G401.6 (cell line): ENCODE results near the gene ZBTB5.
"Not testable (repeated sequence)": the region's sequence is repeated elsewhere in the genome, so short reads cannot be mapped to it uniquely, and the experiment has no call there.

ENCODE experiments used
- FAIRE-seq: peaks from 2 replicates; lab custom pipeline; 2012; peaks lifted over from hg19 to GRCh38; lab: Jason Lieb, UNC

ZBTB5 gene, protein sequence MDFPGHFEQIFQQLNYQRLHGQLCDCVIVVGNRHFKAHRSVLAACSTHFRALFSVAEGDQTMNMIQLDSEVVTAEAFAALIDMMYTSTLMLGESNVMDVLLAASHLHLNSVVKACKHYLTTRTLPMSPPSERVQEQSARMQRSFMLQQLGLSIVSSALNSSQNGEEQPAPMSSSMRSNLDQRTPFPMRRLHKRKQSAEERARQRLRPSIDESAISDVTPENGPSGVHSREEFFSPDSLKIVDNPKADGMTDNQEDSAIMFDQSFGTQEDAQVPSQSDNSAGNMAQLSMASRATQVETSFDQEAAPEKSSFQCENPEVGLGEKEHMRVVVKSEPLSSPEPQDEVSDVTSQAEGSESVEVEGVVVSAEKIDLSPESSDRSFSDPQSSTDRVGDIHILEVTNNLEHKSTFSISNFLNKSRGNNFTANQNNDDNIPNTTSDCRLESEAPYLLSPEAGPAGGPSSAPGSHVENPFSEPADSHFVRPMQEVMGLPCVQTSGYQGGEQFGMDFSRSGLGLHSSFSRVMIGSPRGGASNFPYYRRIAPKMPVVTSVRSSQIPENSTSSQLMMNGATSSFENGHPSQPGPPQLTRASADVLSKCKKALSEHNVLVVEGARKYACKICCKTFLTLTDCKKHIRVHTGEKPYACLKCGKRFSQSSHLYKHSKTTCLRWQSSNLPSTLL

DNA sequence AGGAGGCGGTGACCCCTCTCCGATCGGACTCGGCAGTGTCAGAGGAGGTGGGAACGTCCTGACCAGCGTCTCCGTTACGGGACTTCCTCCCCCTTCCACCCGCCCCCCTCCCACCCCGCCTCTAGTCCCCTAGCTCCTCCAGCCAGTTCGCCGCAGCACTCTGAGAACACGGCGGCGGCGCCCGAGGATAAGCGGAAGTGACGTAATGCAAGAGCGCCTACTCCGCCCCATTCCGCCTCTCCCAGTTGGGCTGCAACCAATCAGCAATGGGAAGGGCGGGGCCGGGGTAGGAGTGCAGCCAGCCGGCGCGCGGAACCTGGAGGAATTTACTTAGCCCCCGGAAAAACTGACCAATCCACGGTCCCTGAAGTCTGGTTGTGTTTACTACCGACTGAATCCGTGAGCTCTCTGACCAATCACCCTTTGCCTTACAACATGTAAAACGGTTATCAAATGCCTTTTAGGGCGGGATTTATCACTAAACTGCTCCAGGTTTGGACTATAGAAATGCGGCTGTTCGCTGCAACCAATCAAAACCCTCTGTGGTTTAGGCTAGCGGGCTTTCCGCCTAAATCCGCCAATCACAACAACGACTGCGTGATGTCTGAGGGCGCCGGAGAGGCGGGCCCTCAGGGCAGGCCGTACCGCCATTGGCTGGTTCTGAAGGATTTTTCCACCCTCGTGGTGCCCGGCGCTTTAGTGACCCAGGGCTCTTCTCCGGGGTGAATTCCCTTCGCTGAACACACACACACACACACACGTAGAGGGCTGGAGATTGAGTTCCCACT is at the start of gene ZBTB5:
Gene ZBTB5, minus strand, starts transcription at position 202 of the 788 bp plus-strand sequence. CDS start 22,899 bp downstream, outside the sequence.
- peak; percentile 99 for FAIRE-seq

DNA sequence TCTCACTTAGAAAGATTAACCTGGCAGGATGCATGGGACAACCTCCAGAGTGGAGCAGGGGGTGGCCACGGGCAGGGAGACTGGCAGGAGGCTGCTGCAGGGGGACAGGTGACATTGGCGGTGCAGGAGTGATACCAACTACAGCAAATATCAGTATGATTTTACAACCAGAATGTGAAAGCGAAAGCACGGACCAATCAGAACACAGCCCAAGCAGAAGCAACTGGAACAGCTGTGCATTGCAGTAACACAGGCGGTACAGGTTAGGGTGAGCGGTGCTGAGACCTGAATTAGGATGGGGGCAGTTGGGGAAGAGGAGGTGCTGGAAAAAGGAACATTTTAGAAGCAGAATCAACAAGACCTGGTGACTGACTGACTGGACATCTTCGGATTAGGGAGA is 49.7 kb upstream of the ZBTB5 start:
- no peak for FAIRE-seq

DNA sequence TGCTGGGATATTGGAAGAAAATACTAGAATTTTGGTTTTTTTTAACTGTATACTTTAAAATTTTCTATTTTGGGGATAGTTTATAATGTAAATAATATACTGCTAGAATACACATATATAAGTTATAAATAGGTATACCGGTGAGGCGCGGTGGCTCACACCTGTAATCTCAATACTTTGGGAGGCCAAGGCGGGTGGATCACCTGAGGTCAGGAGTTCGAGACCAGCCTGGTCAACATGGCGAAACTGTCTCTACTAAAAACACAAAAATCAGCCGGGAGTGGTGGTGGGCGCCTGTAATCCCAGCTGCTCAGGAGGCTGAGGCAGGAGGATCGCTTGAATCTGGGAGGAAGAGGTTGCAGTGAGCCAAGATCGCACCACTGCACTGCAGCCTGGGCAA is 49.2 kb upstream of the ZBTB5 start:
- not testable (repeated sequence) for FAIRE-seq

DNA sequence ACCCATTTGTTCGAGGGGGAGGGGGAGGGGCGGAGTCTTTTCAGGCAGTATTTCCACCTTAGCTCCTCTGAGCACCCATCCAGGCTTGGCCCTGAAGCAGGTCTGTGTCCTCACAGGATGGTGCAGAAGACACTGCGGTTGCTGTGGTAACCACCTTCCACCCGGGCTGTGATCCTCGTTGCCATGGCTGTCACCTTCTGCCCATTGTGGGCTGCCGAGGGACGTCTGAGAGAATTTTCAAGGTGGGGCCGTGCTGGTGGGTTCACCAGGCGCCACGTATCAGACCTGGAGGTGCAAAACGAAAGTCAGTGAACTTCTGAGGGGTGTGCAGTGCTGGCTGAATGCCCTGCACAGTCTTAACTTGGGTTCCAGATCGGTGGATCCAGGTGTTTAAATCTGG is 47.2 kb upstream of the ZBTB5 start:
- no peak for FAIRE-seq

DNA sequence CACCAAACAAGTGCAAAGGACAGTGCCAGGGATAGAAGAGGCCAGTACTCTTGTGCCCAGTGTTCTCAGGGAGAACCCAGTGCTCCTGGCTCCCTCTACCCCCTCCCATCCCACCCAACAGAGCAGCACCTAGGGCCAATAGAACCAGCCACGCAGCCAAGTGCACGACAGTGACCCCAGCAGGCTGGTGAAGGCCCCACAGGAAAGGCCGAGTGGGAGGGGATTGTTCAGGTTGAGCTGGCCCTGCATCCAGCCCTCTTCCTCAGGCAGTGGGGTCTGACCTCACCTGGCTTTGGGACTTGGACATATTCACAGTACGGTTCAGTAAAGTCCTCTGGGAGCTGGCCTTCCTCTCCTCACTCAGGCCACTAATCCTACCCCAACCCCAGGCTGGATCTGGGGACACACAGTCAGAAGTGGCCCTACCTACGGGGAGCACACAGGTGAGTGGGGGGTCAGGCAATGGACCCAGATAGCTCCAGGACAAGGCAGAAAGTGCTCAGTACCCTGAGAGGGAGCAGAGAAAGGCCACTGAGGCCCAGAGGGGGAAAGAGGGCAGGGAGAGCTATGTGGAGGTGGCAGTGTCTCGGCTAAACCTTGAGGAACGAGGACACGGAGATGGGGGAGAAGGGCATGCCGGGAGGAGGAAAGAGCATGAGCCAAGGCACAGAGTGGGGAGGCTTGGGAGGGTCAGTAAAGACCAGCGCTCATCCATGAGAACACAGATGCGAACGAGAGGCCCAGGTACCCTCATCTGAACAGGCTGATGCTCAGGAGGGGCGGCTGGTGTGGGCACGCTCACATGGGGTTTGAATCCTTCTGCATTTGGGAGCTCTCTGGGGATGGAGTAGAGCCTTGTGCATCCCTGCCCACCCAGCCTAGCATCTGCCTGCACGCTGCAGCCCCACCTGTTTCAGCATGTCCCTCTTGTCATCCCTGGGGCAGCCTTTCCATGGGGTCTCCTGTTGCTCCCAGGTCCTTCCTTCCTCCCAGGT is 46.1 kb upstream of the ZBTB5 start:
- no peak for FAIRE-seq

DNA sequence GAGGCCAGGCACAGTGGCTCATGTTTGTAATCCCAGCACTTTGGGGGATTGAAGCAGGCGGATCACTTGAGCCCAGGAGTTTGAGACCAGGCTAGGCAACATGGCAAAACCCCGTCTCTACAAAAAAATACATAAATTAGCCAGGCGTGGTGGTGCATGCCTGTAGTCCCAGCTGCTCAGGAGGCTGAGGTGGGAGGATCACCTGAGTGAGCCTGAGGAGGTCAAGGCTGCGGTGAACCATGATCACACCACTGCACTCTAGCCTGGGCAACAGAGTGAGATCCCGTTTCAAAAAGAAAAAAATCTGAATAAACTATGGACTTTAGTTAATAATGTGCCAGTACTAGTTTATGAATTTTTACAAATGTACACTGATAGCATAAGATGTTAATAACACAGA is 44.8 kb upstream of the ZBTB5 start:
- not testable (repeated sequence) for FAIRE-seq

DNA sequence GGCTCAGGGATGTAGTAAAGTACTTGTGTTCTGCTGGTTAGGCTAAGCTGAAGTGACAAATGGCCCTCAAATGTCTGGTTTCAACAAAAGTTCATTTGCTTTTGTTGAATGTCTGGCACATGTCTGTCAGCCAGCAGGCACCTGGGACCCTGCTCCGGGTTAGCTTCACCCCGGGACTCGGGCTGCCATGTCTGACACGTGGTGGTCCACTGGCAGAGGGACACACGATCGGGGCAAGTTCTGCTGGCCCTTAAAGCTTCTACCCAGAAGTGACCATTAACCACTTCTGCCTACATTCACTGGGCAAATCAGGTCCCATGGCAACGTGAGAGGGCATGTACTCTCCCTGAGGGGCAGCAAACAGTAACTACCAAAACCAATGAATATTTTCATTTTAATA is 44.3 kb upstream of the ZBTB5 start:
- FAIRE-seq, result no peak

DNA sequence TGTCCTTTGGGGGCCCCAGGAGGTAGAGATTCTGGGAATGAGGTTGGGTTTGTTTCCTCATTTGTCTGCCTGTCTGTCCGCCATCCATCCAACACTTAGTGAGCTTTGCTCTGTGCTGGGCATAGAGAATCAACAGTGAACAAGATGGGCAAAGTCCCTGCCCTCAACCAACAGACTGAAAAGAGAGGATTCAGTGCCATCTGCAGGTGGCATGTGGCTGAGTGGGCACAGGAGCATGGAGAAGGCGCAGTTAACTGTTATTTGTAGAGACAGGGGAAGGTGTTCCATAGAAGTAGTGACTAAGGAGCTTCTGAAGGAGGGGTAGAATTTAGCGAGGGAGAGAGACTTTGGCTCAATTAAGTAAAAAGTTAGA is 43.6 kb upstream of the ZBTB5 start:
- no peak for FAIRE-seq

DNA sequence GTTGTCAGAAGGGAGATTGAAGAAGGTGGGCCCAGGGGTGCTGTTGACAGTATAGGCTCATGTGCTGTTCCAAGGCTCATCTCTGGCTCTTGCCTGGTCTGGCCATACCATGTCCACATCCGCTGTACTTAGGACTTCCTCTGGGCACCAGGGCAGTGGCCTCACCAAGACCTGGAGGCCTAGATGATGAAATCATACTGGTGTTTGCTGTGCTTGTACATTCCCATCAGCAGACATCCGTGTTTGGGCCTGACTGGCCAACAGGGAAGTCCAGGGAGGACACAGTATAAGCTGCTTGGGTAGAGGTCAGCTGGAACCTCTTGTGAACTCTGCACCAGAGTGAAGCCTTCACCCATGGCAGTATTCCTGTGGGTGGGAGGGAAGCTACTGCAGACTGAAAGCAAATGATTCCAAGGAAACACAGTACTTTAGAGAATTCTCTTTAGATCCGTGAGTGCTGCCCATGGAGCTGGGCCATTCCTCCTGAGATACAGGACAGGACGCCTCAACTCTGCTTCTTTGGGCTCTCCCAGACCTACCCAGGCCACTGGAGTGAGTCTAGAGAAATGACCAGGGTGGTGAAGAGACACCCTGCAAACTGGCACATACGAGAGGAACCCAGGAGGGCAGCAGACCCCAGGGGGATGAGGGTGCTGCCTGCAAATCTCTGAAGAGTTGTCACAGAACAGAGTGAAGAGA is 43.0 kb upstream of the ZBTB5 start:
- no peak for FAIRE-seq

DNA sequence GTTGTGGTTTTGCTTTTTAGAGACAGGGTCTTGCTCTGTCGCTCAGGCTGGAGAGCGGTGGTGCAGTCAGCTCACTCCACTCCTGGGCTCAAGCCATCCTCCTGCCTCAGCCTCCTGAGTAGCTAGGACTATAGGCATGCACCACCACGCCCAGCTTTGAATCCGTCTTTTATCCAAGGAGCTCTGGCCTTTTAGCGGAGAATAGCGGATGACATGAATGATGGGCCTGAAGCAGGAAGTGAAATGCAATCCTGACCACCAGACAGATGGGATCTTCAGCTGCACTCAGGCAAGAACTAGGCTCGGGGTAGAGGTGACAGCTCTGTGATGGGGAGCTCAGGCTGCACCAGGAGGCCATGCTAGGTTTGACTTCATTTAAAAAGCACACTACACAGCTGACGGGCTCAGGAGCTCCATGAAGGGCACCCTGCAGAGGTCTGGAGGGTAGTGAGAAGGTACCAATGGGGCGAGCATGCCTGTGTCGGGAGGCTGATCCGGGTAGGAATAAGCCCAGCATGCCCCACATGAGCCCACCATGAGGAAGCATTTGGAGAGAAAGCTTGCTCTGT is 42.4 kb upstream of the ZBTB5 start:
- FAIRE-seq, result no peak

DNA sequence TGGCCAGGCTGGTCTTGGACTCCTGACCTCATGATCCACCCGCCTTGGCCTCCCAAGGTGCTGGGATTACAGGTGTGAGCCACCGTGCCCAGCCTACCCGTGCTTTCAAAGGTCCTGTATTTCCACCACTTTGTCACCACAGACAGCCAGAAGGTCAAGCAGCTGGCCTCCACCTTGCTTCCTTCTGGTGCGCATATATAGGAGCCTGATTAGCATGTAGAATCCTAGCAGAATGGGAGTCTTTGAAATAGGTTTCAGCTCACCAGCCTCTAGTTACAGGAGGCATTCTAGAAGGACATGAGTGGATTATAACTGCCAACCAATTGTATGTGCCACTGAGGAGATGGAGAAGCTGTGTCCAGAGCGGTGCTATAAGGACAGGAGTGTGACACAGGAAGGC is 39.4 kb upstream of the ZBTB5 start:
- FAIRE-seq, result no peak

DNA sequence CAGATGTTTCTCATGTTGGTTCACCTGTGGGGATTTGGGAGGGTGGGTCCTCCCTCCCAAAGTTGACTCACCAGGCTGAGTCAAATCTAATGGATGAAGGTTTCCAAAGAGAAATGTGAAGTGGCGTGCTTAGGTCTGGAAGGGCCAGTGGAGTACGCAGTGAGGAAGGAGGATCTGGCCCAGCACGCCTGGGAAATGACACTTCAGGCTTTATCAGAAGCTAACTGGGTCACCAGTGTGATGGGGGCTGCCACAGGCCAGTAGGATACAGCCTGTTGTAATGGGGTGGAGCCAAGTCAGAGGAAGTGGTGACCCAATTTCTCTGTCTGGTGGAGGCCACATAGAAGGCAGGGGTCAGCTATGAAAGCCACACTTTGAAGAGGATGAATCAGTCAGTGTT is 38.5 kb upstream of the ZBTB5 start:
- no peak for FAIRE-seq

DNA sequence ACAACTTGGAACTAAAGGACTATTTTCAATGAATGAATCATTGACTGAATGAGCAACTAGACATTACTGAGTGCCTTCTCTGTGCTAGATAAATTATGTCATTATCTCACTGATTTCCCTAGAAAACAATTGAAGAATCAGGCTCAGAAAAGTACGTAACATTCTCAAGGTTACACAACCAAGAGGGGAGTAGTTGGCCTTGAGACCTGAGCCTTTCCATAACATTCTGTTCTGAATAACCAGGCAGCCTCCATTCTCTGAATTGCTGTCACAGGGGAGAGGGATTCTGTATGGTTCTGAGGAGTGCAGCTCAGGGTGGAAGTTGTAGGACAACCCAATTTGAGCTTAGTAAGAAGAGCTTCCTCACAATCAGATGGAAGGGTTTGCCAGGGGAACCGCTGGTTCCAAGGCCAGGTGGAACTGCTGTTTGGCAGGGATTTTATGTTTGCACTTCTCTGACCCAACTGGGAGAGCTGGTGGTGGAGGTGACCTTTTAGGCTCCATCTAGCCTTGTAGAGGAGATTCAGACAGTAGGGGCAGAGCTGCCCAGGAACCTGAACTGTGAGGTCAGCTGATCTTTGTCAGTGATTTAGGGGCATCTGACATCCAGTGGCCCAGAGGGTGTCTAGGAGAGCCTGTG is 36.8 kb upstream of the ZBTB5 start:
- no peak for FAIRE-seq

DNA sequence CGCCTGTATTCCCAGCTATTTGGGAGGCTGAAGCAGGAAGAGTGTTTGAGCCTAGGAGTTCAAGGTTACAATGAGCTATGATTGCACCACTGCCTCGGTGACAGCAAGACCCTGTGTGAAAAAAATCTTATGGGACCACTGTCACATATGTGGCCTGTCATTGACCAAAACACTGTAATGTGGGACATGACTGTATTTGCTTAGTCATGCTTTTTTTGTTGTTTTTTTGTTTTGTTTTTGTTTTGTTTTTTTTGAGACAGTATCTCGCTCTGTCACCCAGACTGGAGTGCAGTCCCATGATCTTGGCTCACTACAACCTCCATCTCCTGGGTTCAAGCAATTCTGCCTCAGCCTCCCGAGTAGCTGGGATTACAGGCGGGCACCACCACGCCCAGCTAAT is 34.0 kb upstream of the ZBTB5 start:
- FAIRE-seq, result no peak

DNA sequence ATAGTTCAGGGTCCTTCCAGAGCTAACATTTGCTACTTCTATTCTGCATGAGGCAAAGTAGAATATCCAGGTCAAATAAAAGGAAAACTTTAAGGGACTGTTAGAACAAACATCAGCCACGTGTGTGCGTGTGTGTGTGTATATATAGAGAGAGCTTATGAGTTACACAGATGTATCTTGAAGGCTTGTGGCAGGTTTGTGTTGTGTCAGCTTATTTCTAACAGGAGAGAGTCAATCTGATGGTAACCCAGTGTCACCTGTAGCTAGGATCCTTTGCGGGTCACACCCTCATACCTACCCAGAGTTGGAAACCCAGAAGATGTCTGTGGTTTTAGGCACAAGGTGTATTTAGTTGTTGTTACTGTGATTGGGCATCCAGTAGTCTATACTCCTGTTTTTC is 33.2 kb upstream of the ZBTB5 start:
- no peak for FAIRE-seq

DNA sequence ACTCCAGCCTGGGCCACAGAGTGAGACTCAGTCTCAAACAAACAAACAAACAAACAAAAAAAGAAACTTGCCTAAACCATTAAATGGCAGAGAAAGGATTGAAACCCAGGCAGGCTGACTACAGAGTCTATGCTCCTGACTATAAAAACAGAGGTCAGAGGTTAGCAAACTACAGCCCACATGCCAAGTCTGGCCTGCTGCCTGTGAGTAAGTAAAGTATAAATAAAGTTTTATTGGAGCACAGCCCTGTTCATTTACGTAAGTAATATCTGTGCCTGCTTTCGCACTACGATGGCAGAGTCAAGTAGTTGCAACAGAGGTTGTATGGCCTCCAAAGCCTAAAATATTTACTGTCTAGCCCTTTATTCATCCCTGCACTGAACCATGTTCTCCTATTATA is 32.1 kb upstream of the ZBTB5 start:
- no peak for FAIRE-seq

DNA sequence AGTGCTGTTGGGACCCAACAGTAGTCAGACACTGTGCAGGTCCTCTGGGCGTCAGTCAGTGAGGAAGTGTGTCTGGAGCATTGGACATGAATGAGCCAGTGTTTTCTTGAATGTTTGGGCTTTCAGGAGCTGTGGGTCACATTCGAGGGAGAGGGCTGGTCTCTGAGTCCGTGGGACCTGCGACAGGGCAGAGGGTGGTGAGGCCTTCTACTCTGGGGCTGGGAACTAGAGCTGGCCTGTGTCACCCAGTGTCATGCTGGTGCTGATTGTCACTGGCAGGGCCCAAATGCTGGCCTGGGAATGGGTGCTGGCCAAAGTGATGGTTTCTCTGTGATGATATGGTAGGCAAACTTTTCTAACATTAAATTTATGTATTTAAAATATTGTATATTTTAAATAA is 30.8 kb upstream of the ZBTB5 start:
- no peak for FAIRE-seq

DNA sequence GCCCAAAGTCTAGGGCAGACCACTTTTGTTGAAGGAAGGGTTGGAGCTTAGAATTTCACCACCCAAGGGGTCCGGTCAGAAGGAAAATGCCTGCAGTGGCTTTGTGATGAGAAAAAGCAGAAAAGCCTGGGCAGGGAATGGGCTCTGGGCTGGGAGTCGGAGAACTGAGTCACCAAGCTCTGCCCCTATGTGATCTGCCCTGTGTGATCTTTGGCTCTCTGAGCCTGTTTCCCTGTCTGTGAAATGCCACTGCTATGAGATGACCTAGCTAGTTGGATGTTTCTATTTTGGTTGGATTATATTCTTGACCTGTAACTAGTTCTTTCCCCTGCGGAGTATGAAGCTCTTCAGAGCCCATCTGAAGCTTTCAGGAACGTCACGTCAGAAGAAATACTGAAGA is 30.3 kb upstream of the ZBTB5 start:
- FAIRE-seq, result no peak

DNA sequence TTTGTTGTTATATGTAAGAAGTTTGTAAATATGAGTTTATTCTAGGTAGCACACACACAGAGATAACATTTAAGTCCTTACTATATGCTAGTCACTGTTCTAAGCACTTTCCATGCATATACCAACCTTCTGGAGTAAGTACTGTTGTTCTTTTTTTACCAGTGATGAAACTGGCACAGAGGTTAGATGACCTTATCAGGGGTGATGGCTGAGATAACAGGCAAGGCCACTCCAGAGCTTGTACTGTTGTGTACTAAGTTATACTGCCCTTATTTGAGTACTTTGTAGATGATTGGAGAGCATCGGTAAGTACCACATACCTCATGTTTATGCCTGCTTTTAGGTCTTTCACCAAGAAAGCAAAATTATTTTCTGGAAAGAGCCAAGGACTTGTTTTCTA is 26.7 kb upstream of the ZBTB5 start:
- no peak for FAIRE-seq
